CD4-positive, alpha-beta T cell (primary cell): Measurements from ENCODE around the gene CERK. TPM values are rescaled to one million over a fixed set of nuclear protein-coding genes. Genes with fewer than 3 reads are reported as not detected.
"Not testable (repeated sequence)": the region's sequence is repeated elsewhere in the genome, so short reads cannot be mapped to it uniquely, and the experiment has no call there.

ENCODE experiments used
- ATAC-seq: fragments of 200-7000 bp; cut with Tn5 transposase; one replicate; pipeline ENCODE4 v1.10.0; 2022; ENCODE audit warnings: mild to moderate bottlenecking; ENCODE audit not compliant: poor library complexity
- CTCF ChIA-PET: fragments of 350-600 bp; sonication (Branson Sonifier 250); formaldehyde crosslinking; loops from one replicate; lab custom pipeline; 2021; ENCODE audit warnings: antibody characterized with exemption, inconsistent platforms; lab: Charles Lee
- POLR2A ChIA-PET: fragments of 350-600 bp; sonication (Branson Sonifier 250); formaldehyde crosslinking; loops from one replicate; lab custom pipeline; 2021; ENCODE audit warnings: antibody characterized with exemption, inconsistent platforms; lab: Charles Lee
- DNase-seq, 14 experiments: peaks; one replicate each; pipeline ENCODE4 v3.0.0-alpha.2; 2013 to 2020; ENCODE audit warnings: mixed read lengths in 2 of 14
- H3K27ac ChIP-seq, 2 donors: one replicate each; pipeline versions ENCODE4 v1.5.1 to v1.7.0; 2013; ENCODE audit warnings: low read length in 2 of 2, low read depth in 1 of 2, mild to moderate bottlenecking in 1 of 2
- H3K27me3 ChIP-seq, 2 experiments: 1 replicate in 1 of 2; 2 replicates in 1 of 2; pipeline versions ENCODE4 v1.6.1 to v1.7.0; 2013; ENCODE audit warnings: low read length in 2 of 2, control low read depth in 1 of 2, mild to moderate bottlenecking in 1 of 2, moderate library complexity in 1 of 2; ENCODE audit not compliant: insufficient read depth in 2 of 2, control insufficient read depth in 1 of 2
- H3K36me3 ChIP-seq: one replicate; pipeline ENCODE4 v1.6.1; 2013; ENCODE audit warnings: low read length, control low read depth; ENCODE audit not compliant: insufficient read depth
- H3K4me1 ChIP-seq: one replicate; pipeline ENCODE4 v1.6.1; 2013; ENCODE audit warnings: low read length, control low read depth; ENCODE audit not compliant: insufficient read depth
- H3K4me3 ChIP-seq: one replicate; pipeline ENCODE4 v1.5.1; 2013; ENCODE audit warnings: mild to moderate bottlenecking, low read length, moderate library complexity
- H3K9me3 ChIP-seq, 2 experiments: 1 replicate in 1 of 2; 2 replicates in 1 of 2; pipeline versions ENCODE4 v1.6.1 to v1.7.0; 2013; ENCODE audit warnings: low read length in 2 of 2, mild to moderate bottlenecking in 2 of 2, control low read depth in 1 of 2, moderate library complexity in 1 of 2; ENCODE audit not compliant: control insufficient read depth in 1 of 2, insufficient read depth in 1 of 2
- H3K27ac Mint-ChIP-seq: one replicate; pipeline ENCODE4 v1.8.0; 2020; ENCODE audit warnings: mixed read lengths
- H3K27me3 Mint-ChIP-seq: one replicate; pipeline ENCODE4 v1.8.0; 2021; ENCODE audit warnings: mixed read lengths
- H3K36me3 Mint-ChIP-seq: one replicate; pipeline ENCODE4 v1.8.0; 2021; ENCODE audit warnings: low read depth, mixed read lengths
- H3K4me1 Mint-ChIP-seq: one replicate; pipeline ENCODE4 v1.8.0; 2021; ENCODE audit warnings: low read depth, mixed read lengths
- H3K4me3 Mint-ChIP-seq: one replicate; pipeline ENCODE4 v1.8.0; 2020; ENCODE audit warnings: mild to moderate bottlenecking, mixed read lengths
- H3K9me3 Mint-ChIP-seq: one replicate; pipeline ENCODE4 v1.8.0; 2020; ENCODE audit warnings: mixed read lengths
- CTCF ChIP-seq: fragments of 200-600 bp; IDR thresholded peaks from one replicate; pipeline ENCODE4 v1.8.0; 2022; ENCODE audit warnings: antibody characterized with exemption, mild to moderate bottlenecking
- intact Hi-C, 2 experiments: fragments of 100-400 bp; cut with DNase I in 1 of 2; cut with micrococcal nuclease in 1 of 2; formaldehyde crosslinking; loops; one replicate each; pipeline versions ENCODE4 v1.15.1 to v1.9.0; 2023 to 2025; cut with DNase I, micrococcal nuclease
- total RNA-seq, 174 experiments: library from RNA in 2 of 174; stranded (reverse) in 2 of 174; gene quantifications; one replicate each; pipeline ENCODE4 v1.2.3 and lab custom pipeline; 2021 to 2026

Gene CERK
- total RNA-seq, 2 experiments from 2014 or later: 84.6 to 88.5 TPM

GRCh38 chr22:46651316-46651715 lies 86.7 kb downstream of the CERK start:
- no peak overlapping the region for H3K4me3 Mint-ChIP-seq
- H3K27ac Mint-ChIP-seq: no peak overlapping the region
- H3K27ac ChIP-seq: no peak overlapping the region
- no peaks in the 10 kb centered on the region for H3K27me3 ChIP-seq
- H3K36me3 ChIP-seq: no peaks in the 10 kb centered on the region
- peaks cover 17% of the 10 kb centered on the region for H3K4me1 Mint-ChIP-seq
- H3K4me3 ChIP-seq: no peak overlapping the region
- POLR2A ChIA-PET: no interaction called here
- H3K36me3 Mint-ChIP-seq: no peaks in the 10 kb centered on the region
- peaks cover 15% of the 10 kb centered on the region for H3K4me1 ChIP-seq
- no peak for ATAC-seq
- TF ChIP-seq CTCF: no peak
- H3K9me3 Mint-ChIP-seq: no peaks in the 10 kb centered on the region
- intact Hi-C loops: no loop called here
- H3K27me3 Mint-ChIP-seq: no peaks in the 10 kb centered on the region
- H3K9me3 ChIP-seq: no peaks in the 10 kb centered on the region
- no peak for DNase-seq
- CTCF ChIA-PET: no interaction called here

DNA sequence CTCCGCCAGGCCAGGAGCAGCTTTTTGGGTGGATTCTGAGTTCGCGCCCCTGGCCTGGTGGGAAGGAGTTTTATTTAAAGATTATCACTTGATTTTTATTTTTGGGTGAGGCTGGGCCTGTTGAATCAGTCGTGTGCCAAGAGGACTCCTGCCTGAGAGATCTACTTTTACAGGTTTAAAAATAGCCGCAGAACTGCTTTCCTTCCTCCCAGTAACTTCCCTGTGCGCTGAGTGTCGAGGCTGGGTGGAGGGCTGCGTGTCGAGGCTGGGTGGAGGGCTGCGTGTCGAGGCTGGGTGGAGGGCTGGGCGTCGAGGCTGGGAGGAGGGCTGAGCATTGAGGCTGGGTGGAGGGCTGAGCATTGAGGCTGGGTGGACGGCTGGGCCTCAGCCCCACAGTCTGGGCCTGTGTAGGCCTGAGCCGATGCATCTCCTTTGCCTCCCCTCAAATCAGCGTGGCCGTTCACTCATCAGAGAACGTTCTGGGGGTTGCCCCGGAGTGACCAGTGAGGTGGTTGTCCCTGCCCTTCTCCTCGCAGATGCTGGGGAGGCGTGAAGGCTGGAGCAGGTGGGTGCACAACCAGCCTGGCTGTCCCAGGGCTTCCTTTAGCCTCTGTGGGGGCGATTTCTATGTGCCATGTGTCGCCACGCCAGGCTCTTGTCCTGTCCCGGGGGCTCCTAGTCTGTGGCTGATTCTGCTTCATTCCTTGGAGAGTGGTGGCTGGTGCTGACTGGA lies 87.8 kb downstream of the CERK start:
- no peak overlapping the region for H3K4me3 Mint-ChIP-seq
- no peaks in the 10 kb centered on the region for H3K36me3 ChIP-seq
- H3K4me1 ChIP-seq: peaks cover 15% of the 10 kb centered on the region
- ChIA-PET CTCF (no interaction called here), POLR2A (no interaction called here)
- no peaks in the 10 kb centered on the region for H3K9me3 ChIP-seq
- no peaks in the 10 kb centered on the region for H3K36me3 Mint-ChIP-seq
- ATAC-seq (no peak), DNase-seq (no peak)
- no peak overlapping the region for H3K27ac Mint-ChIP-seq
- no peaks in the 10 kb centered on the region for H3K27me3 ChIP-seq
- TF ChIP-seq CTCF: no peak
- peaks cover 17% of the 10 kb centered on the region for H3K4me1 Mint-ChIP-seq
- no peak overlapping the region for H3K4me3 ChIP-seq
- H3K27me3 Mint-ChIP-seq: no peaks in the 10 kb centered on the region
- no peaks in the 10 kb centered on the region for H3K9me3 Mint-ChIP-seq
- intact Hi-C loops: no loop called here
- H3K27ac ChIP-seq: no peak overlapping the region

- Histone ChIP-seq H3K4me3 (no peak overlapping the region), H3K36me3 (no peaks in the 10 kb centered on the region), H3K4me1 (peaks cover 15% of the 10 kb centered on the region), H3K27me3 (no peaks in the 10 kb centered on the region), H3K27ac (no peak overlapping the region), H3K9me3 (no peaks in the 10 kb centered on the region)
- ChIA-PET CTCF (no interaction called here), POLR2A (no interaction called here)
- no peak for ATAC-seq
- H3K9me3 Mint-ChIP-seq: no peaks in the 10 kb centered on the region
- H3K36me3 Mint-ChIP-seq: no peaks in the 10 kb centered on the region
- DNase-seq: no peak
- peaks cover 17% of the 10 kb centered on the region for H3K4me1 Mint-ChIP-seq
- no peak overlapping the region for H3K27ac Mint-ChIP-seq
- intact Hi-C loops: no loop called here
- TF ChIP-seq CTCF: no peak
- no peak overlapping the region for H3K4me3 Mint-ChIP-seq
- H3K27me3 Mint-ChIP-seq: no peaks in the 10 kb centered on the region
Measured at GRCh38 chr22:46649141-46650077, 88.6 kb downstream of the CERK start.

GRCh38 chr22:46648225-46648820 lies 89.7 kb downstream of the CERK start:
- CTCF ChIA-PET, H3K36me3 ChIP-seq, H3K27ac Mint-ChIP-seq, H3K36me3 Mint-ChIP-seq, intact Hi-C loops, DNase-seq, ATAC-seq, H3K9me3 Mint-ChIP-seq, H3K4me3 ChIP-seq, H3K4me1 ChIP-seq, H3K9me3 ChIP-seq, H3K27me3 ChIP-seq, H3K27ac ChIP-seq, POLR2A ChIA-PET, H3K27me3 Mint-ChIP-seq, H3K4me3 Mint-ChIP-seq: not testable (repeated sequence)
- H3K4me1 Mint-ChIP-seq: peaks cover 21% of the 10 kb centered on the region
